ENCODE data around the gene CHRNE. TPM values are rescaled to one million over a fixed set of nuclear protein-coding genes. Genes with fewer than 3 reads are reported as not detected.

The CHRNE gene
- total RNA-seq, 5 donors from 2014 or later (not counting 1 experiment from before 2014, with no cell fraction given) = 0.73 to 3.5 (median 1.3) TPM

DNA sequence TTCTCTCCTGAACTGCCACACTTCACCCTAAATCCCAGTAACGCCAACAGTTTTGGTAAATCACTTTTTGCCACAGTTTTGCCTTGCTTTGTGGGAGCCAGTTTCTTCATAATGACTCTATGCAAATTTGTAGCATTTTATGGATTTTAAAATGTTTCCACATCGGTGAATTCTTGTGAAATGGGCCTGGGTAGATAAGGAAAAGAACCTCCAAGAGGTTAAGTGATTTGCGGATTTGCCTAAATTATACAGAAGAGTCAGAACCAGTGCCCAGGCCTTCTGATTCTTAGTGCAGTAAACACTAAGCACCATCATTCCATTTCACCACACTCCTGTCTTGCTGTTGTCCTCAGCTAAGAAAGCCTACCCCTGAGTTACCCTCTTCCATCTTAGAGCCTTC, 51.8 kb downstream of the CHRNE start:
- no peaks in the 10 kb centered on the region for H3K9me3 ChIP-seq
- Mint-ChIP-seq H3K4me3 (no peak overlapping the region), H3K27ac (no peak overlapping the region), H3K4me1 (peaks cover 40 to 63% (median 54%) of the 10 kb centered on the region in 3 donors), H3K36me3 (peaks cover 25% of the 10 kb centered on the region), H3K9me3 (peaks cover 5 to 7% (median 5%) of the 10 kb centered on the region in 3 donors), H3K27me3 (no peaks in the 10 kb centered on the region)
- ATAC-seq (replicated peaks in 1 of 4) (no peak), DNase-seq (no peak)
- H3K27me3 ChIP-seq (replicated peaks in 1 of 2; ENCODE audit: control insufficient read depth in 2 of 2, extremely low read depth in 1 of 2, insufficient read depth in 2 of 2, low read length in 1 of 2) = no peaks in the 10 kb centered on the region
- no peak overlapping the region for H3K4me3 ChIP-seq (ENCODE audit: control insufficient read depth in 1 of 2, extremely low read depth in 1 of 2, low read length in 1 of 2)
- peaks cover 0 to 30% of the 10 kb centered on the region in 2 experiments for H3K4me1 ChIP-seq (ENCODE audit: control insufficient read depth in 1 of 2, extremely low read depth in 1 of 2, insufficient read depth in 2 of 2, low read length in 2 of 2)
- H3K27ac ChIP-seq (ENCODE audit: low read length) = no peak overlapping the region
- CTCF ChIA-PET = no interaction called here
- peaks cover 3 to 8% of the 10 kb centered on the region in 2 donors for H3K36me3 ChIP-seq (ENCODE audit: control insufficient read depth in 2 of 2, extremely low read depth in 1 of 2, insufficient read depth in 1 of 2, low read length in 1 of 2)
- 88% methylated on average over 1 of the region's 3 CpGs for WGBS (ENCODE audit: insufficient coverage)
- POLR2A ChIA-PET = interaction anchor here in 1 of 2 donors (0.8 kb wide), 1 partner anchor 17 kb away, joined by 13 read pairs; no protein-coding TSS in a partner anchor

GRCh38 chr17:4850246-4850645, 52.7 kb downstream of the CHRNE start:
- CTCF ChIA-PET = no interaction called here
- 93% methylated on average over 2 of the region's 2 CpGs for WGBS (ENCODE audit: insufficient coverage)
- Histone ChIP-seq H3K4me1 (ENCODE audit: control insufficient read depth in 1 of 2, extremely low read depth in 1 of 2, insufficient read depth in 2 of 2, low read length in 2 of 2) (peaks cover 0 to 30% of the 10 kb centered on the region in 2 experiments), H3K9me3 (no peaks in the 10 kb centered on the region), H3K27ac (ENCODE audit: low read length) (no peak overlapping the region), H3K27me3 (replicated peaks in 1 of 2; ENCODE audit: control insufficient read depth in 2 of 2, extremely low read depth in 1 of 2, insufficient read depth in 2 of 2, low read length in 1 of 2) (no peaks in the 10 kb centered on the region), H3K36me3 (ENCODE audit: control insufficient read depth in 2 of 2, extremely low read depth in 1 of 2, insufficient read depth in 1 of 2, low read length in 1 of 2) (peaks cover 3 to 11% of the 10 kb centered on the region in 2 donors), H3K4me3 (ENCODE audit: control insufficient read depth in 1 of 2, extremely low read depth in 1 of 2, low read length in 1 of 2) (no peak overlapping the region)
- H3K4me3 Mint-ChIP-seq = no peak overlapping the region
- H3K9me3 Mint-ChIP-seq = peaks cover 5 to 7% (median 5%) of the 10 kb centered on the region in 3 donors
- peaks cover 23% of the 10 kb centered on the region for H3K36me3 Mint-ChIP-seq
- H3K4me1 Mint-ChIP-seq = peaks cover 47 to 65% (median 57%) of the 10 kb centered on the region in 3 donors
- POLR2A ChIA-PET = interaction anchor here in 1 of 2 donors (0.8 kb wide), 1 partner anchor 16 kb away, joined by 13 read pairs; no protein-coding TSS in a partner anchor
- H3K27me3 Mint-ChIP-seq = no peaks in the 10 kb centered on the region
- H3K27ac Mint-ChIP-seq = no peak overlapping the region
- ATAC-seq (replicated peaks in 1 of 4) (no peak), DNase-seq (no peak)

- ChIA-PET CTCF (no interaction called here), POLR2A (no interaction called here)
- Histone ChIP-seq H3K4me3 (ENCODE audit: control insufficient read depth in 1 of 2, extremely low read depth in 1 of 2, low read length in 1 of 2) (no peak overlapping the region), H3K9me3 (no peaks in the 10 kb centered on the region), H3K27ac (ENCODE audit: low read length) (no peak overlapping the region), H3K4me1 (ENCODE audit: control insufficient read depth in 1 of 2, extremely low read depth in 1 of 2, insufficient read depth in 2 of 2, low read length in 2 of 2) (peaks cover 0 to 26% of the 10 kb centered on the region in 2 experiments), H3K27me3 (replicated peaks in 1 of 2; ENCODE audit: control insufficient read depth in 2 of 2, extremely low read depth in 1 of 2, insufficient read depth in 2 of 2, low read length in 1 of 2) (no peaks in the 10 kb centered on the region), H3K36me3 (ENCODE audit: control insufficient read depth in 2 of 2, extremely low read depth in 1 of 2, insufficient read depth in 1 of 2, low read length in 1 of 2) (peaks cover 3 to 11% of the 10 kb centered on the region in 2 donors)
- H3K36me3 Mint-ChIP-seq = peaks cover 23% of the 10 kb centered on the region
- no peaks in the 10 kb centered on the region for H3K27me3 Mint-ChIP-seq
- no peak for DNase-seq
- H3K4me3 Mint-ChIP-seq = no peak overlapping the region
- no peak for ATAC-seq (replicated peaks in 1 of 4)
- H3K4me1 Mint-ChIP-seq = peaks cover 46 to 71% (median 62%) of the 10 kb centered on the region in 3 donors
- peaks cover 5 to 7% (median 5%) of the 10 kb centered on the region in 3 donors for H3K9me3 Mint-ChIP-seq
- WGBS (ENCODE audit: insufficient coverage) = 92% methylated on average over 5 of the region's 5 CpGs
- no peak overlapping the region for H3K27ac Mint-ChIP-seq
Observed at GRCh38 chr17:4849011-4849536, 53.8 kb downstream of the CHRNE start.

Other genes starting within 250 kb of the CHRNE start
- gene PELP1, start 199.0 kb downstream of the CHRNE start, total RNA-seq = 10 to 100 TPM; 50.0 to 88.3 (median 85.0) TPM
- 100 to 1,000 TPM; 247 to 374 (median 325) TPM for gene ARRB2, start 192.5 kb downstream of the CHRNE start, total RNA-seq
- 10 to 100 TPM in 4 of 5 donors, 1 to 10 TPM in 1; 9.0 to 33.1 (median 28.6) TPM for gene MED11, start 171.7 kb downstream of the CHRNE start, total RNA-seq
- 1 to 10 TPM in 1 of 5 donors, under 1 TPM in 4; 0.29 to 1.4 (median 0.44) TPM for gene ZMYND15, start 163.3 kb downstream of the CHRNE start, total RNA-seq
- 10 to 100 TPM in 1 of 5 donors, 1 to 10 TPM in 4; 2.5 to 11.2 (median 3.1) TPM for gene CXCL16, start 163.2 kb downstream of the CHRNE start, total RNA-seq
- gene TM4SF5, start 131.2 kb downstream of the CHRNE start, total RNA-seq = not detected
- under 1 TPM in 4 of 5 donors, not detected in 1; 0.38 to 0.82 (median 0.59) TPM for gene VMO1, start 116.7 kb downstream of the CHRNE start, total RNA-seq
- gene GLTPD2, start 114.1 kb downstream of the CHRNE start, total RNA-seq = not detected
- 10 to 100 TPM; 45.7 to 63.5 (median 57.0) TPM for gene PSMB6, start 106.9 kb downstream of the CHRNE start, total RNA-seq
- gene PLD2, start 95.9 kb downstream of the CHRNE start, total RNA-seq = 10 to 100 TPM; 24.2 to 41.7 (median 31.4) TPM
- gene MINK1, start 69.8 kb downstream of the CHRNE start, total RNA-seq = 100 to 1,000 TPM; 156 to 189 (median 164) TPM
- gene C17orf107, start 3.6 kb downstream of the CHRNE start, total RNA-seq = 10 to 100 TPM in 2 of 5 donors, 1 to 10 TPM in 3; 3.1 to 41.1 (median 4.1) TPM
- under 1 TPM in 1 of 5 donors, not detected in 4; 0.40 TPM for gene GP1BA, start 29.2 kb upstream of the CHRNE start, total RNA-seq
- 10 to 100 TPM; 30.9 to 51.6 (median 47.0) TPM for gene SLC25A11, start 36.9 kb upstream of the CHRNE start, total RNA-seq
- gene RNF167, start 37.2 kb upstream of the CHRNE start, total RNA-seq = 100 to 1,000 TPM; 109 to 158 (median 135) TPM
- 100 to 1,000 TPM; 654 to 853 (median 744) TPM for gene PFN1, start 45.4 kb upstream of the CHRNE start, total RNA-seq
- 10 to 100 TPM; 31.0 to 38.4 (median 36.3) TPM for gene ENO3, start 48.0 kb upstream of the CHRNE start, total RNA-seq
- 10 to 100 TPM; 36.4 to 65.6 (median 55.8) TPM for gene SPAG7, start 64.7 kb upstream of the CHRNE start, total RNA-seq
- 10 to 100 TPM; 59.8 to 82.8 (median 72.0) TPM for gene CAMTA2, start 84.6 kb upstream of the CHRNE start, total RNA-seq
- gene INCA1, start 94.4 kb upstream of the CHRNE start, total RNA-seq = under 1 TPM in 2 of 5 donors, not detected in 3; 0.38 to 0.43 TPM
- gene KIF1C, start 94.9 kb upstream of the CHRNE start, total RNA-seq = 10 to 100 TPM; 15.3 to 37.9 (median 28.5) TPM
- gene SLC52A1, start 132.3 kb upstream of the CHRNE start, total RNA-seq = under 1 TPM in 3 of 5 donors, not detected in 2; 0.14 to 0.62 (median 0.25) TPM
- 10 to 100 TPM in 1 of 5 donors, 1 to 10 TPM in 4; 3.3 to 10.4 (median 8.5) TPM for gene ZFP3, start 175.4 kb upstream of the CHRNE start, total RNA-seq
- 10 to 100 TPM in 3 of 5 donors, 1 to 10 TPM in 2; 7.3 to 20.9 (median 14.2) TPM for gene ZNF232, start 208.8 kb upstream of the CHRNE start, total RNA-seq
- 1 to 10 TPM in 1 of 5 donors, under 1 TPM in 4; 0.03 to 1.1 (median 0.09) TPM for gene USP6, start 212.9 kb upstream of the CHRNE start, total RNA-seq

All from T-cell (primary cell).